GM23338 (cell line): ENCODE data around the gene XPNPEP2.

Experiments
- CREB1 ChIP-seq: fragments of 250-450 bp; sonication (Bioruptor Pico); IDR thresholded peaks from 2 replicates; pipeline ENCODE4 v1.5.0; 2020; ENCODE audit warnings: low read depth, mild to moderate bottlenecking, moderate library complexity
- EZH2 ChIP-seq: fragments of 200-600 bp; sonication (generic); IDR thresholded peaks from one replicate; pipeline ENCODE4 v1.8.0; 2017; ENCODE audit warnings: antibody characterized with exemption, mild to moderate bottlenecking, low read depth; ENCODE audit not compliant: unreplicated experiment
- POLR2AphosphoS5 ChIP-seq: IDR thresholded peaks from 2 replicates; pipeline ENCODE4 v1.6.1; 2016; ENCODE audit warnings: antibody characterized with exemption, low read depth
- TF ChIP-seq, protein P1 (sequence below), 2 experiments: fragments of 200-600 bp in 1 of 2; sonication (generic) in 1 of 2; conservative IDR thresholded peaks; 2 replicates each; pipeline versions ENCODE4 v1.5.1 to v1.6.1; 2016 to 2017; ENCODE audit warnings: antibody characterized with exemption in 2 of 2, low read depth in 2 of 2, mild to moderate bottlenecking in 2 of 2, moderate library complexity in 1 of 2
- TF ChIP-seq, protein P2 (sequence below): IDR thresholded peaks from 2 replicates; pipeline ENCODE4 v1.6.1; 2016; ENCODE audit warnings: antibody characterized with exemption

DNA sequence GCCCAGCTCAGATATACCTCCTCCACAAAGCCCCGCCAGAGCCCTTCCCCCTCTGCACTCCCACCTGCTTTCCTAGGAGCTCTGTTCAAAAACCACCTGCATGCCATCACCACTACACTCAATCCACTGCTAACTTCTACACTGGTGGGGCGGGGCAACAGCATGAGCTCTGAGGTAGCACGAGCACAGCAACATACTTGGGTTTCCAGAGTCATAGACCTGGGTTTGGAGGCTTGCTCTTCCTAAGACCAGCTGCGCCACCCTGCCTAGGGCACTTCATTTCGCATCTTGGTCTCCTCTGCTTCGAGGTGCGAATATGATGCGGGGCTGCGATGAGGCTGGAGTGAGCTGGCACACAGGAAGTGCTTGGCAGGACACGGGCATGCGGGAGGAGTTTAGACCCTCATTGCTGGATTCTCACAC lies 44.5 kb downstream of the XPNPEP2 start:
- TF ChIP-seq, protein P1, sequence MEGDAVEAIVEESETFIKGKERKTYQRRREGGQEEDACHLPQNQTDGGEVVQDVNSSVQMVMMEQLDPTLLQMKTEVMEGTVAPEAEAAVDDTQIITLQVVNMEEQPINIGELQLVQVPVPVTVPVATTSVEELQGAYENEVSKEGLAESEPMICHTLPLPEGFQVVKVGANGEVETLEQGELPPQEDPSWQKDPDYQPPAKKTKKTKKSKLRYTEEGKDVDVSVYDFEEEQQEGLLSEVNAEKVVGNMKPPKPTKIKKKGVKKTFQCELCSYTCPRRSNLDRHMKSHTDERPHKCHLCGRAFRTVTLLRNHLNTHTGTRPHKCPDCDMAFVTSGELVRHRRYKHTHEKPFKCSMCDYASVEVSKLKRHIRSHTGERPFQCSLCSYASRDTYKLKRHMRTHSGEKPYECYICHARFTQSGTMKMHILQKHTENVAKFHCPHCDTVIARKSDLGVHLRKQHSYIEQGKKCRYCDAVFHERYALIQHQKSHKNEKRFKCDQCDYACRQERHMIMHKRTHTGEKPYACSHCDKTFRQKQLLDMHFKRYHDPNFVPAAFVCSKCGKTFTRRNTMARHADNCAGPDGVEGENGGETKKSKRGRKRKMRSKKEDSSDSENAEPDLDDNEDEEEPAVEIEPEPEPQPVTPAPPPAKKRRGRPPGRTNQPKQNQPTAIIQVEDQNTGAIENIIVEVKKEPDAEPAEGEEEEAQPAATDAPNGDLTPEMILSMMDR (conservative IDR thresholded peaks at IDR 0.05; ENCODE audit: low read depth in 2 of 2): no peak
- TF ChIP-seq EZH2: no peak
- no peak for TF ChIP-seq POLR2AphosphoS5
- TF ChIP-seq, protein P2, sequence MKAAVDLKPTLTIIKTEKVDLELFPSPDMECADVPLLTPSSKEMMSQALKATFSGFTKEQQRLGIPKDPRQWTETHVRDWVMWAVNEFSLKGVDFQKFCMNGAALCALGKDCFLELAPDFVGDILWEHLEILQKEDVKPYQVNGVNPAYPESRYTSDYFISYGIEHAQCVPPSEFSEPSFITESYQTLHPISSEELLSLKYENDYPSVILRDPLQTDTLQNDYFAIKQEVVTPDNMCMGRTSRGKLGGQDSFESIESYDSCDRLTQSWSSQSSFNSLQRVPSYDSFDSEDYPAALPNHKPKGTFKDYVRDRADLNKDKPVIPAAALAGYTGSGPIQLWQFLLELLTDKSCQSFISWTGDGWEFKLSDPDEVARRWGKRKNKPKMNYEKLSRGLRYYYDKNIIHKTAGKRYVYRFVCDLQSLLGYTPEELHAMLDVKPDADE: no peak
- no peak for TF ChIP-seq CREB1 (CRISPR knock-in tag)
